K562 (cell line): ENCODE measurements around the gene MRPL4. TPM values are rescaled to one million over a fixed set of nuclear protein-coding genes. Genes with fewer than 3 reads are reported as not detected.

Experiments used
- ATF2 ChIP-seq: sonication (generic); formaldehyde crosslinking; IDR thresholded peaks from 2 replicates; pipeline ENCODE4 v1.8.1; 2022; ENCODE audit warnings: missing genetic modification reagents
- BCL6 ChIP-seq: fragments of 250-450 bp; sonication (Bioruptor Pico); IDR thresholded peaks from 2 replicates; pipeline ENCODE4 v1.4.0; 2020
- CSDE1 ChIP-seq, 2 experiments: fragments of 450-650 bp; IDR thresholded peaks; 2 replicates each; pipeline ENCODE4 v1.6.1; 2016; ENCODE audit warnings: mild to moderate bottlenecking in 1 of 2
- DDX20 ChIP-seq: fragments of 450-650 bp; IDR thresholded peaks from 2 replicates; pipeline ENCODE4 v1.6.1; 2016; ENCODE audit warnings: missing genetic modification characterization, low read depth, mild to moderate bottlenecking, missing compliant biosample characterization, moderate library complexity
- GATA2 ChIP-seq: sonication (generic); formaldehyde crosslinking; IDR thresholded peaks from 2 replicates; pipeline ENCODE4 v1.4.0; 2020; ENCODE audit warnings: mild to moderate bottlenecking, missing genetic modification reagents
- GATAD2B ChIP-seq: fragments of 450-650 bp; IDR thresholded peaks from 2 replicates; pipeline ENCODE4 v1.6.1; 2017; ENCODE audit warnings: mild to moderate bottlenecking, borderline replicate concordance
- HMGN3 ChIP-seq: IDR thresholded peaks from 2 replicates; pipeline ENCODE4 v1.6.1; 2011; ENCODE audit warnings: borderline replicate concordance, low read depth, mild to moderate bottlenecking, mixed read lengths, low read length; ENCODE audit not compliant: insufficient read length; ENCODE audit errors: extremely low read depth
- KLF13 ChIP-seq: fragments of 450-650 bp; IDR thresholded peaks from 2 replicates; pipeline ENCODE4 v1.6.1; 2016; ENCODE audit warnings: missing genetic modification characterization, low read depth, mild to moderate bottlenecking, missing compliant biosample characterization, moderate library complexity, borderline replicate concordance
- LCOR ChIP-seq: sonication (generic); formaldehyde crosslinking; IDR thresholded peaks from 2 replicates; pipeline ENCODE4 v1.8.0; 2022; ENCODE audit warnings: mild to moderate bottlenecking, missing genetic modification reagents
- LEF1 ChIP-seq: fragments of 450-650 bp; IDR thresholded peaks from 2 replicates; pipeline ENCODE4 v1.6.1; 2016; ENCODE audit warnings: mild to moderate bottlenecking
- MLLT1 ChIP-seq, 2 experiments: fragments of 450-650 bp; IDR thresholded peaks; 2 replicates each; pipeline ENCODE4 v1.6.1; 2016
- NFE2 ChIP-seq: IDR thresholded peaks from 2 replicates; pipeline ENCODE4 v1.6.1; 2014; ENCODE audit warnings: antibody characterized with exemption, low read depth
- PTRF ChIP-seq: fragments of 450-650 bp; IDR thresholded peaks from 2 replicates; pipeline ENCODE4 v1.6.1; 2016; ENCODE audit warnings: mild to moderate bottlenecking, missing genetic modification characterization, missing compliant biosample characterization
- RAD51 ChIP-seq: fragments of 450-650 bp; IDR thresholded peaks from 2 replicates; pipeline ENCODE4 v1.7.1; 2016; ENCODE audit warnings: low read depth, mild to moderate bottlenecking, borderline replicate concordance
- SAFB2 ChIP-seq: fragments of 200-400 bp; formaldehyde crosslinking; IDR thresholded peaks from 2 replicates; pipeline ENCODE4 v1.6.1; 2018; ENCODE audit warnings: borderline replicate concordance, low read length, low read depth, moderate library complexity; ENCODE audit not compliant: severe bottlenecking
- YY1 ChIP-seq, 3 experiments: IDR thresholded peaks; 2 replicates each; pipeline ENCODE4 v1.6.1; 2011; ENCODE audit warnings: low read length in 2 of 3, mild to moderate bottlenecking in 2 of 3, moderate library complexity in 2 of 3, borderline replicate concordance in 1 of 3, control low read depth in 1 of 3, low read depth in 1 of 3; ENCODE audit not compliant: insufficient read depth in 3 of 3, insufficient replicate concordance in 2 of 3, control insufficient read depth in 1 of 3, insufficient read length in 1 of 3; ENCODE audit errors: extremely low read depth in 1 of 3
- ZNF436 ChIP-seq: fragments of 250-450, 450-650 bp; sonication (Bioruptor Pico); formaldehyde crosslinking; IDR thresholded peaks from 2 replicates; pipeline ENCODE4 v1.7.0; 2020; ENCODE audit warnings: mild to moderate bottlenecking
- ZSCAN32 ChIP-seq: fragments of 450-650 bp; formaldehyde crosslinking; IDR thresholded peaks from 2 replicates; pipeline ENCODE4 v1.4.0; 2020; ENCODE audit warnings: mild to moderate bottlenecking, moderate library complexity
- polyA plus RNA-seq, 8 experiments: library from polyadenylated mRNA; depleted of rRNA in 4 of 8; stranded (reverse) in 5 of 8; unstranded in 3 of 8; fragments of >200 nt; fragmentation: Nextera tagmentation in 2 of 8; fragmentation: Illumina TruSeq in 1 of 8; extraction: Ambion mirVana in 2 of 8; extraction: Trizol in 1 of 8; gene quantifications; 2 replicates each; pipeline versions ENCODE4 v1.2.1 to v1.2.3, GENCODE V29; 2011 to 2014; ENCODE audit warnings: inconsistent platforms in 1 of 8, missing spikeins in 1 of 8
- total RNA-seq, 7 experiments: library from RNA; depleted of rRNA in 6 of 7; stranded (reverse); fragments of >200 nt in 6 of 7; fragmentation: Illumina TruSeq in 2 of 7; extraction: Trizol in 2 of 7; gene quantifications; 2 replicates each; pipeline versions ENCODE4 v1.2.1 to v1.2.3, GENCODE V29; 2011 to 2021; ENCODE audit warnings: low replicate concordance in 1 of 7
- TF ChIP-seq, protein P1 (sequence below): fragments of 450-650 bp; formaldehyde crosslinking; IDR thresholded peaks from 2 replicates; pipeline ENCODE4 v1.4.0; 2020; ENCODE audit warnings: mild to moderate bottlenecking, moderate library complexity
- TF ChIP-seq, protein P2 (sequence below): fragments of 450-650 bp; formaldehyde crosslinking; IDR thresholded peaks from 2 replicates; pipeline ENCODE4 v1.4.0; 2022; ENCODE audit warnings: missing genetic modification characterization

Gene MRPL4
- total and polyA plus RNA-seq, 9 of the 15 experiments (the other 6 are each of a cell fraction or from before 2014, with no cell fraction given) = 1.4 to 239 (median 64.9) TPM

DNA sequence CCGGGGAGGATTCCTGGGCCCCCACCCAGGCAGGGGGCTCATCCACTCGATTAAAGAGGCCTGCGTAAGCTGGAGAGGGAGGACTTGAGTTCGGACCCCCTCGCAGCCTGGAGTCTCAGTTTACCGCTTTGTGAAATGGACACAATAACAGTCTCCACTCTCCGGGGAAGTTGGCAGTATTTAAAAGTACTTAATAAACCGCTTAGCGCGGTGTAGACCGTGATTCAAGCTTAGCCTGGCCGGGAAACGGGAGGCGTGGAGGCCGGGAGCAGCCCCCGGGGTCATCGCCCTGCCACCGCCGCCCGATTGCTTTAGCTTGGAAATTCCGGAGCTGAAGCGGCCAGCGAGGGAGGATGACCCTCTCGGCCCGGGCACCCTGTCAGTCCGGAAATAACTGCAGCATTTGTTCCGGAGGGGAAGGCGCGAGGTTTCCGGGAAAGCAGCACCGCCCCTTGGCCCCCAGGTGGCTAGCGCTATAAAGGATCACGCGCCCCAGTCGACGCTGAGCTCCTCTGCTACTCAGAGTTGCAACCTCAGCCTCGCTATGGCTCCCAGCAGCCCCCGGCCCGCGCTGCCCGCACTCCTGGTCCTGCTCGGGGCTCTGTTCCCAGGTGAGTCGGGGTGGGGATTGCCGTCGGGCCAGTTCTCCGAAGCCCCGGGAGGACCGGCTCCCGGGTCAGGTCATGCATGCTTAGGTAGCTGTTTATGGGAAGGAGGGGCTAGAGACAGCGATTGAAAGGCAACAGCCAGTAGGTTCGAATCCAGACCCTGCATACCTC, 18.8 kb downstream of the MRPL4 start, which contains the start of gene ICAM1 (continued):
- no peak for TF ChIP-seq SAFB2
- peak in 2 of 3 experiments; percentile 48 to 57 for TF ChIP-seq YY1 (IDR thresholded peaks at IDR 0.05; ENCODE audit: borderline replicate concordance in 1 of 3, control insufficient read depth in 1 of 3, extremely low read depth in 1 of 3, insufficient read depth in 3 of 3, insufficient read length in 1 of 3, insufficient replicate concordance in 2 of 3, low read depth in 1 of 3, low read length in 2 of 3)
- no peak for TF ChIP-seq ZNF436 (CRISPR knock-in tag)
- TF ChIP-seq CSDE1 (IDR thresholded peaks at IDR 0.05) = no peak
- TF ChIP-seq BCL6 = no peak
- no peak for TF ChIP-seq PTRF (tag)
- TF ChIP-seq GATA2 (CRISPR knock-in tag) = no peak
- TF ChIP-seq ATF2 (CRISPR knock-in tag) = no peak
- peak; percentile 37; the same call in 1 of the 2 replicates for TF ChIP-seq KLF13
- TF ChIP-seq LEF1 = no peak
- TF ChIP-seq, protein P1, sequence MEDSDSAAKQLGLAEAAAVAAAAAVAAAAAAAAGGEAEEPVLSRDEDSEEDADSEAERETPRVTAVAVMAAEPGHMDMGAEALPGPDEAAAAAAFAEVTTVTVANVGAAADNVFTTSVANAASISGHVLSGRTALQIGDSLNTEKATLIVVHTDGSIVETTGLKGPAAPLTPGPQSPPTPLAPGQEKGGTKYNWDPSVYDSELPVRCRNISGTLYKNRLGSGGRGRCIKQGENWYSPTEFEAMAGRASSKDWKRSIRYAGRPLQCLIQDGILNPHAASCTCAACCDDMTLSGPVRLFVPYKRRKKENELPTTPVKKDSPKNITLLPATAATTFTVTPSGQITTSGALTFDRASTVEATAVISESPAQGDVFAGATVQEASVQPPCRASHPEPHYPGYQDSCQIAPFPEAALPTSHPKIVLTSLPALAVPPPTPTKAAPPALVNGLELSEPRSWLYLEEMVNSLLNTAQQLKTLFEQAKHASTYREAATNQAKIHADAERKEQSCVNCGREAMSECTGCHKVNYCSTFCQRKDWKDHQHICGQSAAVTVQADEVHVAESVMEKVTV = no peak
- TF ChIP-seq, protein P2, sequence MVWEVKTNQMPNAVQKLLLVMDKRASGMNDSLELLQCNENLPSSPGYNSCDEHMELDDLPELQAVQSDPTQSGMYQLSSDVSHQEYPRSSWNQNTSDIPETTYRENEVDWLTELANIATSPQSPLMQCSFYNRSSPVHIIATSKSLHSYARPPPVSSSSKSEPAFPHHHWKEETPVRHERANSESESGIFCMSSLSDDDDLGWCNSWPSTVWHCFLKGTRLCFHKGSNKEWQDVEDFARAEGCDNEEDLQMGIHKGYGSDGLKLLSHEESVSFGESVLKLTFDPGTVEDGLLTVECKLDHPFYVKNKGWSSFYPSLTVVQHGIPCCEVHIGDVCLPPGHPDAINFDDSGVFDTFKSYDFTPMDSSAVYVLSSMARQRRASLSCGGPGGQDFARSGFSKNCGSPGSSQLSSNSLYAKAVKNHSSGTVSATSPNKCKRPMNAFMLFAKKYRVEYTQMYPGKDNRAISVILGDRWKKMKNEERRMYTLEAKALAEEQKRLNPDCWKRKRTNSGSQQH (CRISPR knock-in tag) = no peak
- no peak for TF ChIP-seq GATAD2B
- TF ChIP-seq RAD51 = peak; percentile 39; the same call in 1 of the 2 replicates
- TF ChIP-seq ZSCAN32 = no peak
- 0 out of 4 replicates have a peak, but pooled peaks of 1 of the 2 experiments have one; percentile 12 for TF ChIP-seq MLLT1 (IDR thresholded peaks at IDR 0.05)
- TF ChIP-seq LCOR (CRISPR knock-in tag) = no peak
- no peak for TF ChIP-seq NFE2
- TF ChIP-seq DDX20 = no peak
- TF ChIP-seq HMGN3 = peak; percentile 62
